ENCODE measurements around the gene HS1BP3.

Gene HS1BP3

GRCh38 chr2:20626698-20627513, 24.0 kb downstream of the HS1BP3 start:
- Histone ChIP-seq H3K27ac (ENCODE audit: low read length) (no peak overlapping the region), H3K36me3 (ENCODE audit: insufficient read depth, low read length) (peaks cover 15% of the 10 kb centered on the region), H3K79me2 (ENCODE audit: insufficient read depth, low read length) (no peaks in the 10 kb centered on the region), H4K20me1 (ENCODE audit: insufficient read depth, low read length) (peaks cover 5% of the 10 kb centered on the region; the same call in 1 of the 2 replicates), H3K27me3 (ENCODE audit: insufficient read depth, low read length, poor library complexity) (no peaks in the 10 kb centered on the region), H3K9me3 (ENCODE audit: insufficient read depth, low read length, severe bottlenecking) (no peaks in the 10 kb centered on the region), H3K9ac (ENCODE audit: low read depth, low read length) (no peak overlapping the region), H2AFZ (ENCODE audit: low read depth, low read length) (no peak overlapping the region), H3K4me1 (ENCODE audit: insufficient read depth, low read length) (no peaks in the 10 kb centered on the region), H3K4me2 (ENCODE audit: insufficient read depth, low read length) (no peak overlapping the region), H3K4me3 (ENCODE audit: low read depth in 1 of 2, low read length in 2 of 2) (no peak overlapping the region)
- TF ChIP-seq EZH2 (IDR thresholded peaks at IDR 0.05; ENCODE audit: borderline replicate concordance, low read depth, low read length, severe bottlenecking) (no peak), CTCF (IDR thresholded peaks at IDR 0.05; ENCODE audit: borderline replicate concordance, extremely low read depth, low read length, poor library complexity, severe bottlenecking) (no peak)
- no peak for ATAC-seq (ENCODE audit: insufficient read depth, low read depth)
- no peak for DNase-seq

- no peaks in the 10 kb centered on the region for H3K4me1 ChIP-seq (ENCODE audit: insufficient read depth, low read length)
- DNase-seq, result no peak
Observed at GRCh38 chr2:20626392-20626697, 24.6 kb downstream of the HS1BP3 start.

GRCh38 chr2:20625491-20626391, 25.2 kb downstream of the HS1BP3 start:
- Histone ChIP-seq H3K27me3 (ENCODE audit: insufficient read depth, low read length, poor library complexity) (no peaks in the 10 kb centered on the region), H3K36me3 (ENCODE audit: insufficient read depth, low read length) (peaks cover 18% of the 10 kb centered on the region), H3K79me2 (ENCODE audit: insufficient read depth, low read length) (no peaks in the 10 kb centered on the region), H3K27ac (ENCODE audit: low read length) (no peak overlapping the region), H3K4me3 (ENCODE audit: low read depth in 1 of 2, low read length in 2 of 2) (no peak overlapping the region), H3K9me3 (ENCODE audit: insufficient read depth, low read length, severe bottlenecking) (no peaks in the 10 kb centered on the region), H3K9ac (ENCODE audit: low read depth, low read length) (no peak overlapping the region), H3K4me2 (ENCODE audit: insufficient read depth, low read length) (no peak overlapping the region), H3K4me1 (ENCODE audit: insufficient read depth, low read length) (no peaks in the 10 kb centered on the region), H4K20me1 (ENCODE audit: insufficient read depth, low read length) (peaks cover 5% of the 10 kb centered on the region; the same call in 1 of the 2 replicates), H2AFZ (ENCODE audit: low read depth, low read length) (no peak overlapping the region)
- DNase-seq, result no peak
- no peak for ATAC-seq (ENCODE audit: insufficient read depth, low read depth)
- TF ChIP-seq EZH2 (IDR thresholded peaks at IDR 0.05; ENCODE audit: borderline replicate concordance, low read depth, low read length, severe bottlenecking) (no peak), CTCF (IDR thresholded peaks at IDR 0.05; ENCODE audit: borderline replicate concordance, extremely low read depth, low read length, poor library complexity, severe bottlenecking) (no peak)

More at GRCh38 chr2:20626392-20626697, 24.6 kb downstream of the HS1BP3 start:
- Histone ChIP-seq H3K9ac (ENCODE audit: low read depth, low read length) (no peak overlapping the region), H3K27ac (ENCODE audit: low read length) (no peak overlapping the region), H3K9me3 (ENCODE audit: insufficient read depth, low read length, severe bottlenecking) (no peaks in the 10 kb centered on the region), H4K20me1 (ENCODE audit: insufficient read depth, low read length) (peaks cover 5% of the 10 kb centered on the region; the same call in 1 of the 2 replicates), H3K4me3 (ENCODE audit: low read depth in 1 of 2, low read length in 2 of 2) (no peak overlapping the region), H2AFZ (ENCODE audit: low read depth, low read length) (no peak overlapping the region), H3K36me3 (ENCODE audit: insufficient read depth, low read length) (peaks cover 18% of the 10 kb centered on the region), H3K4me2 (ENCODE audit: insufficient read depth, low read length) (no peak overlapping the region), H3K79me2 (ENCODE audit: insufficient read depth, low read length) (no peaks in the 10 kb centered on the region), H3K27me3 (ENCODE audit: insufficient read depth, low read length, poor library complexity) (no peaks in the 10 kb centered on the region)
- TF ChIP-seq EZH2 (IDR thresholded peaks at IDR 0.05; ENCODE audit: borderline replicate concordance, low read depth, low read length, severe bottlenecking), result no peak
- TF ChIP-seq CTCF (IDR thresholded peaks at IDR 0.05; ENCODE audit: borderline replicate concordance, extremely low read depth, low read length, poor library complexity, severe bottlenecking), result no peak
- ATAC-seq (ENCODE audit: insufficient read depth, low read depth), result no peak

All from DND-41 (cell line).